Neural crest cell (in vitro differentiated cells): ENCODE results near the gene CRNKL1. TPM values are rescaled to one million over a fixed set of nuclear protein-coding genes. Genes with fewer than 3 reads are reported as not detected.

Experiments
- DNase-seq: peaks from one replicate; pipeline ENCODE4 v3.0.0; 2021; ENCODE audit warnings: low read depth, mixed read lengths, low spot score
- H3K27ac Mint-ChIP-seq: one replicate; pipeline ENCODE4 v1.8.0; 2021; ENCODE audit warnings: mild to moderate bottlenecking, mixed read lengths; ENCODE audit not compliant: unreplicated experiment
- H3K27me3 Mint-ChIP-seq: 2 replicates; pipeline ENCODE4 v1.8.0; 2021; ENCODE audit warnings: low read depth, mild to moderate bottlenecking, mixed read lengths
- H3K36me3 Mint-ChIP-seq: 2 replicates; pipeline ENCODE4 v1.8.0; 2021; ENCODE audit warnings: low read depth, mild to moderate bottlenecking, mixed read lengths
- H3K4me1 Mint-ChIP-seq: 2 replicates; pipeline ENCODE4 v1.8.0; 2021; ENCODE audit warnings: mixed read lengths
- H3K4me3 Mint-ChIP-seq: one replicate; pipeline ENCODE4 v1.8.0; 2021; ENCODE audit warnings: mild to moderate bottlenecking, mixed read lengths
- H3K9me3 Mint-ChIP-seq: 2 replicates; pipeline ENCODE4 v1.8.0; 2021; ENCODE audit warnings: mixed read lengths
- long read RNA-seq: library from polyadenylated mRNA; unstranded; transcript quantifications from one replicate; pipeline ENCODE4 v2.0.0, GENCODE V29; 2020
- total RNA-seq: library from RNA; stranded (reverse); gene quantifications from 2 replicates; pipeline ENCODE4 v1.2.1, GENCODE V29; 2021
- TF ChIP-seq, protein P1 (sequence below): fragments of 200-600 bp; sonication (generic); conservative IDR thresholded peaks from 2 replicates; pipeline ENCODE4 v1.5.0; 2021; ENCODE audit warnings: antibody characterized with exemption, mild to moderate bottlenecking

Gene CRNKL1
- 24.0 and 25.8 TPM in 2 replicates for total RNA-seq
- long read RNA-seq, full-length matches to known transcripts = 36 of 49 reads
- long read RNA-seq, partial matches to known transcripts = 10 of 49 reads
- long read RNA-seq, other reads (novel, unspliced or antisense) = 3 of 49 reads

DNA sequence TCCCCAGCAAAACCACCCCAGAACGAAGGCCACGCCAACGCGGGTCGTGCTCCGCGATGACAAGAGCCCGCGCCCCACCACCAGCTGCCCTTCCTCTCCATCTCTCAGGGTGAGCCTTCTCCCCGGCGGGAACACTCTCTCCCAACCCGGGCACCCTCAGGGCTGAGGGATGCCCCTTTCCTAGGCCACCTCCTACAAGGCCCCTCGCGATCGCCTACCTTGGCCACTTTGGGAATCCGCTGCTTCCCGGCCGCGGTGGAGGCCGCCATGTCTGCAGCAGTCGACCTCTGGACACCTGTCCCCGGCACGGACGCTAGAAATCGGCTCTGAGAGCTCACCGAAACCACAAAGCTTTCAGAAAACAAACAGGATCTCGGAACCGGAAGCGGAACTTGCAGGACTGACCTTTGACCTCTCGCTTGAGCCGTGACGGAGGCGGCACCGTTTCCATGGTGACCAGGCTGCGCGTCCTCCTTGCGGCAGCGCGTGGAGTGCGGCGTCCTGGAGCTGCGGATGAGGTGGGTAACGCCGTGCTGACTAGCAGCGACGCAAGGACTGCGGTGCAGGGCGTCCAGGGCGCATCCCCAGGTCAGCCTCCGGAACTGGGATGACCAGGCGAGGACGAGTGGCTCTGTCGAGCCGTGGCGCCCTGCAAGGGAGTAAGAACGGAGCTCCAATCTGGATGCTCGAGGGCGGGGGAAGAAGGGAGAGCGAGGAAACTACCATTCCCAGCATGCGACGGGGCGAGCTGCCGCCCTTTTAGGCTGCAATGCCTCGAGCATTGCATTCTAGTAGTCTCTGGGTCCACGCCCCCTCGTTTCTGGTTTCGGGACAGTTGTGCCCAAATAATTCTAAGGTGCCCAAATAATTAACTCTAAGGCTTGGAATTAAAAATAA is at the start of gene CRNKL1, which contains the start of gene CFAP61:
Gene CRNKL1, minus strand, starts transcription at position 393 of the 897 bp plus-strand sequence. Its CDS starts 124 bp downstream, at position 269.
Gene CFAP61, plus strand, starts transcription at position 459 of the 897 bp plus-strand sequence. CDS start 4,122 bp downstream, outside the sequence.
- peak; percentile 96 for DNase-seq
- Mint-ChIP-seq H3K27ac (peak within 1 kb of the TSS; percentile 84), H3K36me3 (peaks cover 4% of the 10 kb centered on the region), H3K4me1 (peaks cover 13% of the 10 kb centered on the region), H3K27me3 (peaks cover 6% of the 10 kb centered on the region), H3K9me3 (no peaks in the 10 kb centered on the region), H3K4me3 (peak within 1 kb of the TSS; percentile 98)
- TF ChIP-seq, protein P1, sequence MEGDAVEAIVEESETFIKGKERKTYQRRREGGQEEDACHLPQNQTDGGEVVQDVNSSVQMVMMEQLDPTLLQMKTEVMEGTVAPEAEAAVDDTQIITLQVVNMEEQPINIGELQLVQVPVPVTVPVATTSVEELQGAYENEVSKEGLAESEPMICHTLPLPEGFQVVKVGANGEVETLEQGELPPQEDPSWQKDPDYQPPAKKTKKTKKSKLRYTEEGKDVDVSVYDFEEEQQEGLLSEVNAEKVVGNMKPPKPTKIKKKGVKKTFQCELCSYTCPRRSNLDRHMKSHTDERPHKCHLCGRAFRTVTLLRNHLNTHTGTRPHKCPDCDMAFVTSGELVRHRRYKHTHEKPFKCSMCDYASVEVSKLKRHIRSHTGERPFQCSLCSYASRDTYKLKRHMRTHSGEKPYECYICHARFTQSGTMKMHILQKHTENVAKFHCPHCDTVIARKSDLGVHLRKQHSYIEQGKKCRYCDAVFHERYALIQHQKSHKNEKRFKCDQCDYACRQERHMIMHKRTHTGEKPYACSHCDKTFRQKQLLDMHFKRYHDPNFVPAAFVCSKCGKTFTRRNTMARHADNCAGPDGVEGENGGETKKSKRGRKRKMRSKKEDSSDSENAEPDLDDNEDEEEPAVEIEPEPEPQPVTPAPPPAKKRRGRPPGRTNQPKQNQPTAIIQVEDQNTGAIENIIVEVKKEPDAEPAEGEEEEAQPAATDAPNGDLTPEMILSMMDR = no peak

DNA sequence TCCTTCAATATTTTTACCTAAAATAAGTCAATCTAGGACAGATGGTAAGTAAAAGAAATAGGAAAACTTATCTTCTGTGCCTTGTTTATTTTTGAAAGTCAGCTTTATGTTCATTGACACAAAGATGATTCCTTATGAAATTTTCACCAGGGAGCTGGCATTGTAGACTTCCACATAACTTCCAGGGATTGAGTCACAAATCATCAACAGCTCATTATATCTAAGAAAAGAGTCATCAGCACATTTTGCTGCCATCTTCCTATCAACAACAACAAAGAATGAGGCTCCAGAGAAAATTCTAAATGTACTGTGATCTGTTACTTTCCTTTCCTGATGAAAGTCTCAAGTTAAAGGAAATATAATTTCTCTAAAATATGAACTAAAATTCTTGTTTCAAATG is 48.6 kb upstream of the CRNKL1 start:
- DNase-seq = no peak
- peaks cover 9% of the 10 kb centered on the region for H3K4me1 Mint-ChIP-seq
- H3K27me3 Mint-ChIP-seq = no peaks in the 10 kb centered on the region
- no peak overlapping the region for H3K4me3 Mint-ChIP-seq
- H3K9me3 Mint-ChIP-seq = no peaks in the 10 kb centered on the region
- no peak overlapping the region for H3K27ac Mint-ChIP-seq
- TF ChIP-seq, protein P1 = no peak
- H3K36me3 Mint-ChIP-seq = no peaks in the 10 kb centered on the region

DNA sequence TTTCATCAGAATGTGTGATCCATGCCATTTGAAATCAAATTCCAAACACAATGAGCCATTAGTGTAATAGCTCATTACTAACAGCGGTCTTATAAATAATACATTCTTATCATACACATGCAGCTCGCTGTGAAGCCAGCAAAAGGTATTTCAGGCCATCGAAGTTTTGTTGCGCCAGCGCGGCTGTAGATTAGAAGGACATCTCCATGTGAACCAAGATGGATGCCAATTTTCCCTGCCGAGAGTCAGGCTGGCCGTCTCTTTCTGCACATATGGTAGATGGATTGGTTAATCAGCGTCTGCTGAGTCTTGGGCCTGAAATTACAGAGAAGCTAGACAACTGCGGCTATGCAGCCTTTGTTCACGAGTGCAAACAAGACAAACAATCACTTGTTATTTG is 44.2 kb upstream of the CRNKL1 start:
- Mint-ChIP-seq H3K9me3 (peaks cover under 1% of the 10 kb centered on the region), H3K4me3 (no peak overlapping the region), H3K4me1 (no peaks in the 10 kb centered on the region), H3K27ac (no peak overlapping the region), H3K27me3 (no peaks in the 10 kb centered on the region), H3K36me3 (no peaks in the 10 kb centered on the region)
- no peak for DNase-seq
- TF ChIP-seq, protein P1 = no peak

DNA sequence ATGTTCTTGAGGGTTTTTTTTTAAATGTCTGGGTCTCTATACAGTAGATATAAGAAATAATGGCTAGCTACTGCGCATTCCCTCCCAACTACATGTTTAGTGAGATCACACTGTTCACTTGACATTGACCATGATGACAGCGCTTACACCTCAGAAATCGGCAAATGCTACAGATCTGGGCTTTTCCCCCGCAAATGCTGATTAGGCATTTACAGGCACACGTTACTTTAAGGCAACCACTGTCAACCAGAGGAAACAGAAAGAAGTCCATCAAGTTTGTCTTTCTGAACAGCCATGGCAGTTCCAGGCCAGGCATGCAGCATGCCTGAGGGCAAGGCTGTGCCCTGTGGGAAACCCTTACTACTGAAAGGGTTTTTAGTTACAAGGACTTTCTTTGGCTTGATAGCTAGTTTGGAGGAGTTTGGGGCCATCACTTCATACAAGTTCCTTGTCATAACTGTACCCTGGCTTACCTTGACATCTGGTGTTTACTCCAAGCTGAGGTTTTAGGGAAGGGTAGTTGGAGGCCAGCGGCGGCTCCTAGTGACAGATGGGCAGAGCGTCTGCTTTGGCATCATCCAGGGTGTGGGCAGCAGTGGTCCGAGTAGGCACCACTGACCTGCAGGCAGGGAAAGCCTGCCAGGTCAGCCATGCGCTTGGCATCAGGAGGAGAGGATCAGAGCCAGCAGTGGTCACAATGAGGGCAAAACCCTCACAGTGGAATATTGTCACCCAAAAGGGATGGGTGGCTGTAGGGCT is 43.0 kb upstream of the CRNKL1 start:
- no peak overlapping the region for H3K27ac Mint-ChIP-seq
- H3K36me3 Mint-ChIP-seq = no peaks in the 10 kb centered on the region
- no peaks in the 10 kb centered on the region for H3K27me3 Mint-ChIP-seq
- TF ChIP-seq, protein P1 = no peak
- no peak overlapping the region for H3K4me3 Mint-ChIP-seq
- no peaks in the 10 kb centered on the region for H3K4me1 Mint-ChIP-seq
- no peak for DNase-seq
- peaks cover 2% of the 10 kb centered on the region for H3K9me3 Mint-ChIP-seq

DNA sequence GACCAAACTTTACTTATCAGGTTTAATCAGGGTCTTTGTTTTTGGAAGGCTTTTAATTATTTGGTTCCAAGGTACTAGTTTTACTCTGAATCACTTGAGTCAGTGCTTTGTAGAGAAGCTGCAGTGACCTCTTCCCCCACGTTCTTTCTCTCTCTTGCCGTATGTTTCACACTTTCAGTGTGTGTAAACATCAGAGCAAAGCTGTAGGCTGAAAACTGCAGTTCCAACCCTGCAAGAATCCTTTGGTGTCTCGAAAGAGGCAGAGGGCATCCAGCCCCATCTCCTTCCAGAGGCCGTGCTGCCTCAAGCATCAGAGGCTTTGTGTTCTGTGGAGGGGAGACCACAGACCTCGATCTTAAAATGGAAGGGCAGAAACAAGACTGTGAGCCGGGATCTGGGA is 42.1 kb upstream of the CRNKL1 start:
- H3K9me3 Mint-ChIP-seq = peaks cover 5% of the 10 kb centered on the region
- no peaks in the 10 kb centered on the region for H3K4me1 Mint-ChIP-seq
- TF ChIP-seq, protein P1 = no peak
- no peak for DNase-seq
- H3K36me3 Mint-ChIP-seq = no peaks in the 10 kb centered on the region
- H3K4me3 Mint-ChIP-seq = no peak overlapping the region
- no peaks in the 10 kb centered on the region for H3K27me3 Mint-ChIP-seq
- no peak overlapping the region for H3K27ac Mint-ChIP-seq
